ENCODE measurements around the gene CRACR2B. TPM values are rescaled to one million over a fixed set of nuclear protein-coding genes. Genes with fewer than 3 reads are reported as not detected.

CRACR2B gene
- total RNA-seq, 3 donors from 2014 or later (not counting 1 experiment from before 2014, with no cell fraction given), result 3.4 to 10.1 (median 3.8) TPM

GRCh38 chr11:870418-870817, 42.7 kb downstream of the CRACR2B start:
- H3K27ac ChIP-seq (ENCODE audit: low read length), result no peak overlapping the region
- no peaks in the 10 kb centered on the region for H3K4me1 Mint-ChIP-seq
- intact Hi-C loops (cut with micrococcal nuclease), result no loop called here

GRCh38 chr11:871472-871871, 43.8 kb downstream of the CRACR2B start:
- ATAC-seq, result no peak
- no peaks in the 10 kb centered on the region for H3K4me1 Mint-ChIP-seq

More at GRCh38 chr11:870418-870817, 42.7 kb downstream of the CRACR2B start:
- Mint-ChIP-seq H3K36me3 (no peaks in the 10 kb centered on the region), H3K27me3 (ENCODE audit: low read depth in 2 of 2) (no peaks in the 10 kb centered on the region), H3K9me3 (no peaks in the 10 kb centered on the region), H3K27ac (no peak overlapping the region), H3K4me3 (no peak overlapping the region)
- no peaks in the 10 kb centered on the region for H3K27me3 ChIP-seq (ENCODE audit: control insufficient read depth, insufficient read depth, low read length)
- DNase-seq, result no peak
- no peak for TF ChIP-seq CTCF (IDR thresholded peaks at IDR 0.05)
- H3K4me1 ChIP-seq (ENCODE audit: control insufficient read depth, insufficient read depth, low read length), result no peaks in the 10 kb centered on the region
- no peak overlapping the region for H3K4me3 ChIP-seq (ENCODE audit: low read length)
- 95% methylated on average over 8 of the region's 8 CpGs for WGBS (ENCODE audit: insufficient coverage)
- no peak for ATAC-seq
- H3K36me3 ChIP-seq (ENCODE audit: control insufficient read depth, insufficient read depth, low read length), result peaks cover 3% of the 10 kb centered on the region
- no peaks in the 10 kb centered on the region for H3K9me3 ChIP-seq (ENCODE audit: control insufficient read depth, insufficient read depth, low read length)

GRCh38 chr11:872799-873198, 45.1 kb downstream of the CRACR2B start:
- H3K27me3 ChIP-seq (ENCODE audit: control insufficient read depth, insufficient read depth, low read length), result no peaks in the 10 kb centered on the region
- H3K9me3 ChIP-seq (ENCODE audit: control insufficient read depth, insufficient read depth, low read length), result no peaks in the 10 kb centered on the region
- no peak for TF ChIP-seq CTCF (IDR thresholded peaks at IDR 0.05)
- H3K27ac Mint-ChIP-seq, result peak overlapping the region in 1 of 2 donors; percentile 47
- intact Hi-C loops (cut with micrococcal nuclease), result no loop called here
- no peaks in the 10 kb centered on the region for H3K4me1 ChIP-seq (ENCODE audit: control insufficient read depth, insufficient read depth, low read length)
- H3K36me3 Mint-ChIP-seq, result no peaks in the 10 kb centered on the region
- H3K36me3 ChIP-seq (ENCODE audit: control insufficient read depth, insufficient read depth, low read length), result peaks cover 3% of the 10 kb centered on the region
- no peaks in the 10 kb centered on the region for H3K9me3 Mint-ChIP-seq
- H3K27ac ChIP-seq (ENCODE audit: low read length), result no peak overlapping the region
- no peak overlapping the region for H3K4me3 ChIP-seq (ENCODE audit: low read length)
- 89% methylated on average over 9 of the region's 9 CpGs for WGBS (ENCODE audit: insufficient coverage)
- ATAC-seq, result no peak
- no peaks in the 10 kb centered on the region for H3K4me1 Mint-ChIP-seq
- H3K27me3 Mint-ChIP-seq (ENCODE audit: low read depth in 2 of 2), result no peaks in the 10 kb centered on the region
- no peak for DNase-seq
- H3K4me3 Mint-ChIP-seq, result no peak overlapping the region

More at GRCh38 chr11:871472-871871, 43.8 kb downstream of the CRACR2B start:
- H3K27me3 Mint-ChIP-seq (ENCODE audit: low read depth in 2 of 2), result no peaks in the 10 kb centered on the region
- intact Hi-C loops (cut with micrococcal nuclease), result no loop called here
- DNase-seq, result no peak
- H3K27me3 ChIP-seq (ENCODE audit: control insufficient read depth, insufficient read depth, low read length), result no peaks in the 10 kb centered on the region
- H3K36me3 Mint-ChIP-seq, result no peaks in the 10 kb centered on the region
- WGBS (ENCODE audit: insufficient coverage), result 80% methylated on average over 9 of the region's 9 CpGs
- no peak for TF ChIP-seq CTCF (IDR thresholded peaks at IDR 0.05)
- H3K36me3 ChIP-seq (ENCODE audit: control insufficient read depth, insufficient read depth, low read length), result peaks cover 3% of the 10 kb centered on the region
- no peaks in the 10 kb centered on the region for H3K9me3 ChIP-seq (ENCODE audit: control insufficient read depth, insufficient read depth, low read length)
- H3K27ac ChIP-seq (ENCODE audit: low read length), result no peak overlapping the region
- H3K27ac Mint-ChIP-seq, result no peak overlapping the region
- no peak overlapping the region for H3K4me3 Mint-ChIP-seq
- H3K9me3 Mint-ChIP-seq, result no peaks in the 10 kb centered on the region
- H3K4me3 ChIP-seq (ENCODE audit: low read length), result no peak overlapping the region
- H3K4me1 ChIP-seq (ENCODE audit: control insufficient read depth, insufficient read depth, low read length), result no peaks in the 10 kb centered on the region

- H3K4me1 Mint-ChIP-seq, result no peaks in the 10 kb centered on the region
- no peak for ATAC-seq
- no peak overlapping the region for H3K27ac Mint-ChIP-seq
- WGBS (ENCODE audit: insufficient coverage), result 87% methylated on average over 9 of the region's 12 CpGs
- no peak for DNase-seq
- intact Hi-C loops (cut with micrococcal nuclease), result no loop called here
- no peaks in the 10 kb centered on the region for H3K27me3 Mint-ChIP-seq (ENCODE audit: low read depth in 2 of 2)
- Histone ChIP-seq H3K4me1 (ENCODE audit: control insufficient read depth, insufficient read depth, low read length) (no peaks in the 10 kb centered on the region), H3K27ac (ENCODE audit: low read length) (no peak overlapping the region), H3K27me3 (ENCODE audit: control insufficient read depth, insufficient read depth, low read length) (no peaks in the 10 kb centered on the region), H3K9me3 (ENCODE audit: control insufficient read depth, insufficient read depth, low read length) (no peaks in the 10 kb centered on the region), H3K36me3 (ENCODE audit: control insufficient read depth, insufficient read depth, low read length) (peaks cover 3% of the 10 kb centered on the region), H3K4me3 (ENCODE audit: low read length) (no peak overlapping the region)
- H3K4me3 Mint-ChIP-seq, result no peak overlapping the region
- TF ChIP-seq CTCF (IDR thresholded peaks at IDR 0.05), result no peak
- no peaks in the 10 kb centered on the region for H3K36me3 Mint-ChIP-seq
- H3K9me3 Mint-ChIP-seq, result no peaks in the 10 kb centered on the region
Observed at GRCh38 chr11:873706-874105, 46.0 kb downstream of the CRACR2B start.
